Measurements from ENCODE around the gene ERMP1. TPM values are rescaled to one million over a fixed set of nuclear protein-coding genes. Genes with fewer than 3 reads are reported as not detected.

ERMP1 gene
- total and polyA plus RNA-seq, 2 donors (not counting 3 experiments of a cell fraction or from before 2014, with no cell fraction given), result 9.7 to 16.6 TPM

- dilution Hi-C loops (cut with MboI; ENCODE audit: extremely low pct_ligation_motif_present, low sequenced_read_pairs) (no loop called here), intact Hi-C loops (cut with micrococcal nuclease) (no loop called here)
- FAIRE-seq (no peak), DNase-seq (ENCODE audit: low read depth, low spot score) (no peak)
- no peak for TF ChIP-seq MYC (IDR thresholded peaks at IDR 0.05; ENCODE audit: low read depth, low read length)
- no peak for TF ChIP-seq MAX (IDR thresholded peaks at IDR 0.05; ENCODE audit: insufficient read depth, insufficient read length)
- TF ChIP-seq JUN (IDR thresholded peaks at IDR 0.05; ENCODE audit: borderline replicate concordance, insufficient read depth, insufficient read length, low read depth), result no peak
- no peak for TF ChIP-seq POLR2AphosphoS5 (IDR thresholded peaks at IDR 0.05; ENCODE audit: insufficient read depth, low read depth, low read length)
- no peak for TF ChIP-seq POLR2A (IDR thresholded peaks at IDR 0.05; ENCODE audit: low read depth, low read length)
- no peak for TF ChIP-seq GATA2 (IDR thresholded peaks at IDR 0.05; ENCODE audit: insufficient read depth, insufficient read length, low read depth, low read length)
- TF ChIP-seq FOS (IDR thresholded peaks at IDR 0.05; ENCODE audit: borderline replicate concordance, insufficient read depth, low read length), result no peak
- no peak for TF ChIP-seq CTCF (IDR thresholded peaks at IDR 0.05; ENCODE audit: extremely low read depth in 1 of 2, insufficient read depth in 1 of 2, low read depth in 1 of 2, low read length in 2 of 2)
- no peak for TF ChIP-seq EZH2 (IDR thresholded peaks at IDR 0.05; ENCODE audit: borderline replicate concordance, low read depth, low read length, severe bottlenecking)
- H3K79me2 ChIP-seq (ENCODE audit: control insufficient read depth, insufficient read depth, low read length), result no peaks in the 10 kb centered on the region
- no TSS peak for BruUV-seq (replicated peaks)
- peaks cover 3 to 9% of the 10 kb centered on the region in 2 experiments for H3K27me3 ChIP-seq (ENCODE audit: control insufficient read depth in 2 of 2, insufficient read depth in 2 of 2, low read length in 2 of 2)
- H3K36me3 ChIP-seq (ENCODE audit: control insufficient read depth in 2 of 2, extremely low read depth in 1 of 2, insufficient read depth in 2 of 2, low read length in 2 of 2), result no peaks in the 10 kb centered on the region
- H4K20me1 ChIP-seq (replicated peaks; ENCODE audit: control insufficient read depth, extremely low read depth, insufficient read depth, low read length), result no peaks in the 10 kb centered on the region
- ChIA-PET CTCF (interaction anchor here (0.9 to 3.0 kb wide), 6 partner anchors 10 to 197 kb away, joined by 3 to 12 read pairs (median 3); partner anchors contain the start of gene ERMP1), POLR2A (no interaction called here)
- no peak overlapping the region for H3K4me2 ChIP-seq (ENCODE audit: insufficient read depth, low read length)
- no peak overlapping the region for H2AFZ ChIP-seq (ENCODE audit: low read depth, low read length)
- no peak overlapping the region for H3K9ac ChIP-seq (replicated peaks; ENCODE audit: extremely low read depth, insufficient read depth, low read length)
- H3K4me1 ChIP-seq (ENCODE audit: control insufficient read depth, extremely low read depth, insufficient read depth, low read length), result no peaks in the 10 kb centered on the region
- no peak overlapping the region for H3K4me3 ChIP-seq (replicated peaks in 1 of 3; ENCODE audit: insufficient read depth in 1 of 3, low read depth in 1 of 3, low read length in 3 of 3)
- no peak overlapping the region for H3K27ac ChIP-seq (ENCODE audit: insufficient read depth, low read depth, low read length)
- H3K9me3 ChIP-seq (replicated peaks; ENCODE audit: control insufficient read depth, insufficient read depth, low read length), result no peaks in the 10 kb centered on the region
- H3K9me1 ChIP-seq (replicated peaks; ENCODE audit: control insufficient read depth, extremely low read depth, insufficient read depth, low read length), result no peaks in the 10 kb centered on the region
Observed at GRCh38 chr9:5857928-5858327, 25.0 kb upstream of the ERMP1 start.

All from endothelial cell of umbilical vein (primary cell).